ENCODE data around the gene CCNB2.
"Not testable (repeated sequence)": the region's sequence is repeated elsewhere in the genome, so short reads cannot be mapped to it uniquely, and the experiment has no call there.

The CCNB2 gene

DNA sequence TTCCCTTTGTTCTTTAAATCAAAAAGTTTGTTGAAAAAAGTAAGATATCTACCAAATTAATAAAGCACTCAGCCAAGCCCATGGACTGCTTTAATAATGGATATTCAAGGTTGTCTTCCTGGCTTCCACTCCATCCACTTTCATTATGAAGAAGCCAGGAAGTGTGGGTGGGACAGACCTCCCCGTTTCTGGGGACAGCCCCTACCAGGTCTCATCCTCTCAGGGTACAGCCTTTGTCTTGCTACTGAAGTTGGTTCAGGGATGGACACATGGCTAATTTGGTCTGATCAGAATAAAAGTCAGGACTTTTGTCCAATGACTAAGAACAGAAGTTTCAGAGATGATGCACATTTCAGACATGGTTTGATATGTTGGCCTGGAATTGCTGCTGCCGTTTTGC lies 32.6 kb downstream of the CCNB2 start:
- no peak for DNase-seq

DNA sequence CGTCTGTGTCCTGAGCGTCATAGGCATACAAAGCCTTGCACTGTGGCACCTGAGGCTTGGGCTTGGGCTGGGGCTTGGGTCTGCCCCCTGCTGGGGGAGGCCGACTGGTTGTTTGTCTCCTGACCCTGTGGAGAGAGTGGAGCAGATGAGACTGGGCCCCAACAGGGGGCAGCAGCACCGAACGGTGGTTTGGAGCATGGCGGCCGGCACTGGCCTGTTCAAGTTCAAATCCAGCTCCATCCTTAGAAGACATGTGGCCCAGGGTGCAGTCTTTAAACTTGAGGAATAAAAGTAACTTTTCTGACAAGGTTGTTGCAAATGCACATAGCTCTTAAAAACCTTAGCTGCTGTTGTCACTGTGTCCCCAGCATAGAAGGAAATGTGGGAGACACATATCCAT lies 33.3 kb downstream of the CCNB2 start:
- DNase-seq: no peak

DNA sequence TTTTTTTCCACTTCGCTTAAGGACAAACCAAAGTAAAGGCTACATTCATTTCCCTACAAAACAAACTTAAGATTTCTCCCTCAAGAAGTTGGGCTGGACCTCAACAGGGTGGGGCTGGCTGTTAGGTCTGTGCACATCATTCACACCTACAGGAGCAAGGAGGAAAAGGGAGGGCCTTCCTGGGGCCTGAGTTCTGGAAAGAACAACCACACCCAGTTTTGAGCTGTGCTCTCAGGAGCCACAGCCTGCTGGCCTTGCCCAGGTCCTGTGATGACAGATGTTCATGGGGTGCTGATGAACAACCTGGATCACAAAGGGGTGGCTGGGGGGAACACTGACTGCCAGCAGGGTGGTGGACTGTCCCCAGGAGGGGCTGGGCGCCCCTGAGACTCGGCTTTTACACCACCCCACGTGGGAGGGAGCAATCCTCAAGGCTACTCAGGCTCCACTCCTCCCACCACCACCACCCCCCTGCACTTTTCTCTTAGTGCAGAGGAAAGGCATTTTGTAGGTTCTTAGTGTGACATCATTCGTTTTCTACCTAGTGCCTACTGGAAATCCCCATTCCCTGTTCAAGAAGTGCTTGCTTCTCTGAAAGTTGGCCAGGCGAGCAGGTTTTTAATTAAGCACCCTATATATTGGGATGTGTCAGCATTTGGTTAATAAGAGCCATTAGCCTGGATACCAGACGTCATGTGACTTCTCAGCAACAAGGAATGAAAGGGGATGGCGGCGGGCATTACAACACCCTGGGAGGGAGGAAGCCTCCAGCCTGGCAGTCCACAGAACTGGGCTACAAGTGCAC lies 35.7 kb downstream of the CCNB2 start:
- no peak for DNase-seq

DNA sequence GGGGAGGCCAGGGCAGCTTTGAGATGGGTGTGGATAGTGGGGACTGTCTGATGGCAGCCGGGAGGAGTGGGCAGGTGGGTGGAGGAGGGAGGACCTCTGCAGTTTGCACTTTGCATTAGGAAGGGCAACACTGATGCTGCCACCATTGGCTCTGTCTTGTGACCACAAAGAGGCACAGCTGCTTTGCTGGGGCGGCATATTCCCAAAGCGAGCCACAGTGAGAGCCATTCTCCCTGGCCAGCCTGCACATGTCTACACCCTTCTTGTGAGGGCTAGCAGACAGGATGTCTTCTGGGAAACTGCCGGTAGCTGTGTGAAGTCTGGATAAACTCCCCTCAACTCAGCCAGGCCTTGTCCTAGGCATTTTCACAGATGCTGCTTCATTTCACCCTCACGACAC lies 38.3 kb downstream of the CCNB2 start:
- DNase-seq: no peak

DNA sequence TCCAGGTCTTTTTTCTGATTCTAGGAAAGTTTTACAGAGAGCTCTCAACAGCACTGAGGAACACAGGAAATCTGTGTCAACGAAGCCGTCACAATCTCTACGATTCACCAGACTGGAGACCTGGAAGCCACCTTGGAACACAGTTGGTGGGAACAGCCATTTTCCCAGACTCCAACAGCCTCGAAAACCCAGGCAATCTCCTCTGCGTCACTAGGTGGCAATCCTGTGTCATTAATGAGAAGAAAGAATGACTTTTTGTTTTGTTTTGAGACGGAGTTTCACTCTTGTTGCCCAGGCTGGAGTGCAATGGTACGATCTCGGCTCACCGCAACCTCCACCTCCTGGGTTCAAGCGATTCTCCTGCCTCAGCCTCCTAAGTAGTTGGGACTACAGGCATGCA lies 39.6 kb downstream of the CCNB2 start:
- not testable (repeated sequence) for DNase-seq

DNA sequence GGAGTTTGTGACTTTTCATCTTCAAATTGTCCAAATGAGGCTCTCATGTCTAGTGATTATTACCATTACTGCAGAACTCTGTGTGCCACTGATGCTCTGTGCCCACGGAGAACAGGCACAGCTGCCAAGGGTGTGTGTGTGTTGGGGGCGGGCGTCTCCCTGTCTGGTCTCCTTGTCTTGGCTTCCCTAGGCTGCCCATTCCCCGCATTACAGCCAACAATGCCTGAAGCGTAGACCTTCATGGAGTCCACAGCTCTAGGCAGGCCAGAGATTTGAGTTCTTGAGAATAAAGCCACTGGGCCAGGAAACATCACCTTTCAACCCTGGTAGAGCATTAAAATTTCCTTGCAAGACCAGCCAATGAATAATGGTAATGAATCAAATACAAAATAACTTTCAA lies 42.7 kb downstream of the CCNB2 start:
- DNase-seq: no peak

DNA sequence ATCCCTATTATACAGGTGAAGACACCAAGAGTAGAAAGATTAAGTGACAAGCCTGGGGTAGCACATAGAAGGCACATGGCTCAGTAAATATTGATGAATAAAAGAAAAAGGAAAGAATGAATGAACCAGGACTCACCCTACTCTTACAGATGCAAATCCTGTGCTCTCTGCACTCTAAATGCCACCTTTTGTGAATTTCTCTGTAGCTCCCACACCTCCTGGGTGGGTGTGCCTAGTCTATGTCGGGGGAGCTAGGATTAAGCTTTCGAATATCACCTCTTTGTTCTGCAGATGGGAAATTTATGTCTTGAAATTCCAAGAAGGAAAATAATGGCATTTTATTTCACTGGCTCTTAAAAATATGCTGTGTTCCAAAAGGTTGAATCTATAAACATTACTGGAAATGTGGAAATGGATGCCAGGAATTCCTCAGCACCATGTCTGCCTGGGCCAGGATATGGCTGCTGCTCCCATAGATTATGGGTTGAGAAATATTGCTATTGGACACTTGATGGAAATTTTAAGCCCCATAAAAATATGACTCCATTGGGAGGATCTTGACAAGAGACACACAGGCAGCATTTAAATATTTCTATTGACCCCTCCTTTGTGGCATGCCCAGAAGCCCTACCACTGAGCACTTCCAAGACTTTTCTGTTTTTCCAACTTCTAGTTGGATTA lies 43.3 kb downstream of the CCNB2 start:
- DNase-seq: no peak

DNA sequence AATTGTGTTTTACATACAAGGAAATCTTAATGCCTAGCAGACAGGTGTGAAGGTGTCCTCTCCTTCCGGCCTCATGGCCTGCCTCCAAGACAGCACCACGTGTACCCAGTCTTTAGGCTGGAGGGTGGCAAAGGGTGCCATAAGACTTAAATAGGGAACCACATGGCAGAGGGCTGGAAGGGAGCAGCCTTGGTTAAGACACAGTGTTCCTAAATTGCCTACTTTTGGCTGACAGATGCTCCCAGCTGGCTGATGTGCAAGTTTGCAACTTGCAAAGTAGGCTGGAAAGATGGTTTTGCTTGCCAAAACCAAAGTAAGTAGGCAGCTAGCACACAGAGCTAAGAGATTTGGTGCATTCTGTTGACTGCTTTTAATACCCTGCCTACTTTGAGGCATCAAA lies 45.2 kb downstream of the CCNB2 start:
- DNase-seq: no peak

DNA sequence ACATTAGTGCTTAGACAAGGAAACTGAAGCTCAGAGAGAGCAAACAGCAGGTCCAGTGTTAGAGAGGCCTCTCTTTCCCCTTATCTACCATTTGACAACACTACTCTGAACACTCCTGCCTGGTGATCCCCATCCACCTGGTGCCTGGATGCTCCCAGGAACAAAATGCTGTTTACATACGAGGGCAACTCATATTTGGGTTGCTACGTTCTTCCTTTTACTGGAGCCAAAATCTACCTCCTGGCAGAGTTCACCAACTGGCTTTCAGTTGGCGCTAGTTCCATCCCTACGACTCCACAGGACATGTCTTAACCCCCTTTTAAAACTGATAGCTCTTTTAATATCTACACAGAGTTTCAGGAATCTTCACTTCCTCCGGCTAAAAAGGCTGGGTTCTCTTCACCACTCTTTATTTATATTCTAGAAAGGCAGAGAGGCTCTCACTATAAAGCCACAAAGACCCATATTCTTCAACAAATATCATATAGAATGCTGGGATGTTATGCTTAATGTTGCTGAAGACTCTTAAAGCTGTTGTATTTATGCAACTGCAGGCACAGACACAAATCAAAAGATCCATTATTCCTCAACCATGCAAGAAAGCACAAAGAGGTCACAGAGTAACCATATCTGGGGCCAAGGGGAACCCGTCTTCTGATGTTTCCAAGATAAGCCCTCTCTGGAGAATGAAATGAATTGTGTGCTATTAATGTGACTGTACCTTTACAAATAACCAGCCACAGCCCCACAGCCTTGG lies 47.9 kb downstream of the CCNB2 start:
- DNase-seq: no peak

DNA sequence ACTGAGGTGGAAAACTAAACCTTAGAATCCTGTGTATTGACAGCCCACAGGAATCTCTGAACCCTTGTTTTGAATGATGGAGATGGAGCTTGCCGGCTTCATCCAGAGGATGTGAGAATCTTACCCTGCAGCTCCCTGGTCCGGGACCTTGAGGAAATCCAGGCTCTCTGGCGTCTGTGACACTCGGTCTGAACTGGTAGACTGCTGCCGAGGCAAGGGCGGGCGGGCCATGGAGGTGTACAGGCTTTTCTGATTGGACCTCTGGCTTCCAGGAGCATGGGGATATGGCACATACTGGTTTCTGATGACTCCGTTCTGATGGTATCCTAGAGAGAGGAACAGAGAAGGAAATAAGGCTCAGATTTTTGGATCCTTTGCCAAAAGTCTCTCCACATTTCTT lies 48.5 kb downstream of the CCNB2 start:
- no peak for DNase-seq

DNA sequence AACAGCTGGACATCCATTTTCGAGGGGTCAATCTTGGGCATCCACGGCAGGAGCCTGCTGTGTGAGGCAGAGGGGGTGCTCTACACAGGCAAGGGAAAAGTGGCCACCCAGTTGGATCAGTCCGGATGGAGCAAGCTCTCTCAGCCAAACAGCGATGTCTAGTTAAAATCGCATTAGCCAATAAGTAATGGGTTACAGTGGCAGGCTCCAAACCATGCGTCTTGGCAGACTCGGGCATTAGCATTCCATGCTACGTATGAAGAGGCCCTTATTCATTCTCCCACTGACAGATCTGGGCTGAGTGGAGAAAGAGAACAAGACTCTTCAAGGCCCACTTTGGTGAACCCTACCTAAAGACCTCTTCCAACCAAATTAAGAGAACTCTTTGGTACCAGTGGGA lies 49.3 kb downstream of the CCNB2 start:
- DNase-seq: no peak

DNA sequence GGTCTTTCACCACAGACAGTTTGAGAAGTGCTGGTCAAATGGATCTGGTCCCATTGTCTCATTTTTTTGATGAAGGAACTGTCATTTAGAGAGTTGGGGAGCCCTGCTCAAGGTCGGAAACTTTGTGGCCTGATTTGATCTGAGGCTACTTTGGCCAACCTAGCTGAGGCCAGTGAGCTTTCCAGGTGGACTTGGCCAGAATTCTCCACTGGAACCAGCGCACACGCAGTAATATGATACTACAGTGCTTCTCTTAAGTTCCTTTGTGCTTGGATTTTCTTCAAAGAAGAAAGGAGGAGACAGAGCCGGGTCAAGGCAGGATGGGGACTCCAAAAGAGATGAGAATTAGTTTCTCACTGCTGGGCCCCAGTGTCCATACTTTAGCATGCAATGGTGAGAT lies 50.5 kb downstream of the CCNB2 start:
- no peak for DNase-seq

DNA sequence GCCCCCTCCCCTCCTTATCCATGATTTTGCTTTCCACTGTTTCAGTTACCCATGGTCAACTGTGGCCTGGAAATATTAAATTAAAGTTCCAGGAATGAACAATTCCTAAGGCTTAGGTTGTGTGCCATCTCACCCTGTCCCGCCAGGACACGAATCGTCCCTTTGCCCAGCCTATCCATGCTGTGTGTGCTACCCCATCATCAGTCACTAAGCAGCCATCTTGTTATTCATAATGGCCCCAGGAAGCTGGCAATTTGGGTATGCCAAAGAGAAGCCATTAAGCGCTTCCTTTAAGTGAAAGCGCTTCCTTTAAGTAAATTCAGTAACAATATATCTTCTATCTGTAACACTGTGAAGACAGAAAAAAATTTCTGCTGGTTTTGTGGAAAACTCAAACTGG lies 52.5 kb downstream of the CCNB2 start:
- DNase-seq: no peak

DNA sequence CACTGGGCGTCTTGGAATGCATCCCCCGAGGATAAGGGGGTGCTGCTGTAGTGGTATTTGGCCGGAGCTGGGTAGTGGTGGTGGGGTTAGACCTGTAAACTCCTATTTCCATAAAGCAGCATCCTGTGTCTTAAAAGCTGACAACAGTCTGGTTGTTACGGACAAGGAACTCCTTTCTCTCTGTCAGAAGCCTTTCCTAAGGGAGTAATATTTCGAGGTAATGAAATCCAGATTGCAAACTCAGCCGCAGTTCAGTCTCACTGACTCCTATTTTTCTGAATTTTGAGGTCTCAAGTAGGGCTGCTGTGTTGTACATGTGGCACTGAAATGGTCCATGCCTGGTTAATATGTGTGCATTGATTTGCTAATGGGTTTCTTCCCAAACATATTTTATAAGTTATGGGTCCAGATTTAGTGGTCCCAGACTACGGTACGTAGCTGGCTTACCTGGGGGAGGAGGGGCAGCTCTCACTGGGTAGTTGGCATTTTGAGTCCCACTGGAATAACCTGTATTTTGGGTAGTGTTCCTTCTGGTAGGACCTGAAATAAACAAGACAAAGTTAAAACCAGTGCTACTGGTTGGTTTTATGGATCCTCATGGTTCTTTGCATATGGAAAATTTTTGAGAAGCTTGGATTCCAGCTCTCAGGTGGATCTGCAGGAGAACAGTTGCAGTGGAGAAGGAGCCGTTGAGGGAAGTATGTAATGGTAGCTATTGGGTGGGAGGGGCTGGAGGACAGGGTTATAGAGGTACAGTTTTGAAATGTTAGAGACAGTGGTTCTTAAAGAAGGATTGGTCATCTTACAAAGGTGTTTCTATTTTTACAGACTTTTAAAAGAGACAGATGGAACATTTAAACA lies 53.1 kb downstream of the CCNB2 start:
- DNase-seq: no peak

DNA sequence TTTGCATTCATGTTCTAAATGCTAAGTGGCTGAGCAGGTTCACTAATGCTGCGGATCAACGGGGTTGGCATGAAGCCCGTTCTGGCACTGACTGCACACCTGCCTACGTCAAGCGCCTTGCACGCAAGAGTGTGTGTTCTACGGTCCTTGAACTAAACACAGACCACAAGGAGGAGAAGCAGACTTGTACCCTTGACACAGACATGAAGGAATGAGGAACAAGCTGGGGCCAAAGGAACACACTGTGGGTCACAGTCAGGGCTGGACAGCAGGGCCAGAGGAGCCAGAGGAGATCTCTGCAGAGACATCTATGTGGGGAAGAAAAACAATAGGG lies 53.7 kb downstream of the CCNB2 start:
- no peak for DNase-seq

DNA sequence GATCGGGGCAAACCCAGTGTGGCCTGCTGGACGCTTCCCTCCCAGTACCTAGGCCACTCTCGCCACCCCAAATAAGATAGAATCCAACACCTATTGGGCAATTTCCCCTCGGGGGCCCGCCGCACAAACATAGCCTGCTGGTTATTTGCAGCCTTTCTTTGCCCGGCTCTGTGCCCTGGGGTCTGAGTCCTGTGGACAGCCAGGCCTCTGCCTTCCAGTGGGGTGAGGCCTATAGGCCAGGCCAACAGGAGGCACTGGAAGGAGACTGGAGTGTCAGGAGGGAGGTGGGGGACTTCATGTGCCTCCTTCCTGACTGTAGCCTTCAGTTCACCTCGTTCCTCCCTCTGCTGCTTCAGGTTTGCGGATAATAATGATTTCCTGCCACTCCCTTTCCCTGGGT lies 54.3 kb downstream of the CCNB2 start:
- DNase-seq: no peak

DNA sequence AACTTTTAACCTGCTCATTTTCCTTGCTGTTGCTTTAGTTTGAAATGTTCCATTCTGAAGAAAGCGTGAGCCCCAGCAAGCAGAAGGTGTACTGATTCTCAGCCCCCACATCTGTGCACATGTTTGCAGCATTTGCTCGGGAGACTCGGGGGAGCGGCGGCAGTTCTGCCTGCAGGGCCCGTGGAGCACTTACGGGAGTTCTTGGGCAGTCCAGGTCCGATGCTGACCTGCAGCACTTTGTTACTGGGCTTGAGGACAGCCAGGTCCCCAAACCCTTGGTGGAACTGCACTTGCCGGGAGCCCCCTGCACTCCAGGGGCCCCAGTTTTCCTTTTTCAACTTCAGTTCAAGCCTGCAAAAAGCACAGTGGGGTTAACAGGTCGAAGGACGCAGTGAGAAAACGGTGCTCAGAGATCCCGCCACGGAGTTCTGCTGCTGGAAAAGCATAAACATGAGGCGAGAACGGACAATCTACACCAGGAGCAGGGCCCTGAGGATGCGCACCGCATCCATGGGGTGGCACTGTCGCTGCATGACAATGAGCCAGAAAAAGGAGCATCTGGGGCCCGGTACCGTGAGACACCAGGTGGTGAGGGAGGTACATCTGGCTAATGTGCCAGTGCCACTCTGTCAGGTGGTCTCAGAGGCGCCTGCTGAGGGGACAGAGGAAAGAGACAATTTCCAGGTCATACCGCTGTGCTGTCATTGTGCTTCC lies 56.1 kb downstream of the CCNB2 start:
- no peak for DNase-seq

DNA sequence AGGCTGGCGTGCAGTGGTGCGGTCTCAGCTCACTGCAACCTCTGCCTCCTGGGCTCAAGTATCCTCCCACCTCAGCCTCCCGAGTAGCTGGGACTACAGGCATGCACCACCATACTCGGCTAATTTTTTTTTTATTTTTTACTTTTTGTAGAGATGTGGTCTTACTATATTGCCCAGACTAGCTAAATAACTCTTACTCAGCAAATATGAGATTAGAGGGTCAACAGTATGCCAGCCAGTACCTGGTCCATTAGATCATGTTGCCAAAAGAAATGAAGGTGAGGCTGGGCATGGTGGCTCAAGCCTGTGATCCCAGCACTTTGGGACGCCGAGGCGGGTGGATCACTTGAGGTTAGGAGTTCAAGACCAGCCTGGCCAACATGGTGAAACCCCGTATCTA lies 57.1 kb downstream of the CCNB2 start:
- not testable (repeated sequence) for DNase-seq

DNA sequence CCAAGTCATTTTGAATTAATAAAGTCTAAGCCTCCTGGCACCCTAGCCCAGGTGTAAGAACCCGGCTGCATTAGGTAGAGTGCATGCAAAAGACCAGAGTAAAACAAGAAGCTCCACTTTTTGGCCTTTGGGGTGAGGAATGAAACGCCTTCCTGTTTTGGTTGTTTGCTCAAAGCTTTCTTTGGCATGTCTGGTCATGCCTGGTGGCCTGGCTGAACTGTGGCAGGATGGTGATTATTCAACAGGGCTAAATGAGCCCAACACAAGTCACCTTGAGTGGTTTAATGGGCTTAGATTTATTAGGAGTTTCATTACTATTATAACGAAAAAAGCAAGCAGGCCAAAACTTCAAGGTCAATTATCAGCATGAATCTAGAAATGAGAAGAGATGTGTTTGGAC lies 60.8 kb downstream of the CCNB2 start:
- no peak for DNase-seq

DNA sequence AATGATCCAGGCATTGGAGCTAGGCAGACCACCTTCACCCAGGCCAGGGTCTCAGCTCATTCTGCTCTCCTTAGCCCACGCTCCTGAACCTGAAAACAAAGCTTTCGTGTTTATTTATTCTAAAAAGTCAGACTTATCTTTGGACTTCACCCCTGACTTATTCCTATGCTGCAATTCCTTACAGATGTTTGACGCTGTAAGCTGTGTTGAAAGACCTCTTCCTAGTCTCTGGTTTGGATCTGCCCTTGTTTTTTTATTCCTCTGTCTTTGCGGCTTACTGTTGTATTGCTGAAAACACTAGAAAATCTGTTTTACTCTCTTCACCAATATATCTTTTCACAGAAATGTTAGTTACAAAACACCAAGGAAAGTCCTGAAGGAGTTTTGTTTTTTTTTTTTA lies 61.2 kb downstream of the CCNB2 start:
- no peak for DNase-seq

DNA sequence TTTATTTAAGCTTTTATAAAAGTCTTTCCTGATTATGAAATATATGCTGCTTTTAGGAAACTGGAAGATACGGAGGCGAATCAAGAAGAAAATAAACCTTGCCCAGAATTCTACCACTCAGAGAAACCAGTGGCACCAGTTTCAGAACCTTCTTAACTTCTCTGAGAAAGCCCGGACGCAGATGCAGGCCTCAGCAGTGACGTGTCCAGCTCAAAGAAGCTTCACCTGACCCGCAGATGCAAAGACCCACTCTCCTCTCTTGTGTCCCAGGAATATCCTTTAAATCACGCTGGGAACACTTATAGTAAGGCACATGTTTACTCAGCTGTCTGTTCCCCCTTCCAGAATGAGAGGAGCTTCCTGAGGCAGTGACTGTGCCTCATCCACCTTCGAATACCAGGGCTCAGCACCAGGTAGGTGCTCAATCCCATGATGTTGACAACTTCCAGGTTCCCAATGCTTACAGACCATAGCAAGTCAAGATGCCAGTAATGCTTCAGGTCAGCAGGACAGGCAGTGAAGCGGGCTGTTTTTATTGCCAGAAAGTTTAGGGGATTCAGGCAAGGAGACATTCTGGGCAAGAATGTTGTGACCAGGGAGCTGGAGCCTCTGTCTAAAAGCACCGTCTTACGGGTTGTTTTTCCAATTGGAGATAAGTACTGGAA lies 61.8 kb downstream of the CCNB2 start:
- no peak for DNase-seq

DNA sequence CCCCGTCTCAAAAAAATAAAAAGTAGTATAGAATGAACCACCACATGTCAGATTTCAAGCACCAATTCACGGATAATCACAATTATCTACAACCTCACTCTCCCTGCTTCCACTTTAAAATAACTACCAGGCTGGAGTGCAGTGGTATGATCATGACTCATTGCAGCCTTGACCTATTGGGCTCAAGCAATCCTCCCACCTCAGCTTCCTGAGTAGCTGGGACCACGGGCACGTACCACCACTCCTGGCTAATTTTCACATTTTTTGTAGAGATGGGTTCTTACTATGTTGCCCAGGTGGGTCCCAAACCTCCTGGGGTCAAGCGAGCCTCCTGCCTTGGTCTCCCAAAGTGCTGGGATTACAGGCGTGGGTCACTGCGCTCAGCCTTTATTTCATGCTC lies 63.6 kb downstream of the CCNB2 start:
- no peak for DNase-seq

Measured in effector CD8-positive, alpha-beta T cell (primary cell).